BLaER1 (cell line): ENCODE data around the gene JAM2.
"Not testable (repeated sequence)": the region's sequence is repeated elsewhere in the genome, so short reads cannot be mapped to it uniquely, and the experiment has no call there.

Experiments used
- H3K27ac ChIP-seq: shearing (Covaris generic); formaldehyde crosslinking; 2 replicates; pipeline ENCODE4 v1.8.1; 2022
- H3K27me3 ChIP-seq: shearing (Covaris generic); formaldehyde crosslinking; 2 replicates; pipeline ENCODE4 v1.8.1; 2022
- H3K36me3 ChIP-seq: shearing (Covaris generic); formaldehyde crosslinking; 2 replicates; pipeline ENCODE4 v1.8.1; 2022
- H3K4me1 ChIP-seq: shearing (Covaris generic); formaldehyde crosslinking; 2 replicates; pipeline ENCODE4 v1.8.1; 2022
- H3K4me2 ChIP-seq: shearing (Covaris generic); formaldehyde crosslinking; 2 replicates; pipeline ENCODE4 v1.8.1; 2022
- H3K4me3 ChIP-seq: shearing (Covaris generic); formaldehyde crosslinking; 2 replicates; pipeline ENCODE4 v1.8.1; 2022
- H3K9ac ChIP-seq: shearing (Covaris generic); formaldehyde crosslinking; 2 replicates; pipeline ENCODE4 v1.8.1; 2022
- H3K9me3 ChIP-seq: shearing (Covaris generic); formaldehyde crosslinking; 2 replicates; pipeline ENCODE4 v1.8.1; 2022
- H4K20me1 ChIP-seq: shearing (Covaris generic); formaldehyde crosslinking; 2 replicates; pipeline ENCODE4 v1.8.1; 2022
- Cebpa-rat ChIP-seq: shearing (Covaris generic); IDR thresholded peaks from 2 replicates; pipeline ENCODE4 v1.8.1; 2022

Gene JAM2, protein sequence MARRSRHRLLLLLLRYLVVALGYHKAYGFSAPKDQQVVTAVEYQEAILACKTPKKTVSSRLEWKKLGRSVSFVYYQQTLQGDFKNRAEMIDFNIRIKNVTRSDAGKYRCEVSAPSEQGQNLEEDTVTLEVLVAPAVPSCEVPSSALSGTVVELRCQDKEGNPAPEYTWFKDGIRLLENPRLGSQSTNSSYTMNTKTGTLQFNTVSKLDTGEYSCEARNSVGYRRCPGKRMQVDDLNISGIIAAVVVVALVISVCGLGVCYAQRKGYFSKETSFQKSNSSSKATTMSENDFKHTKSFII

DNA sequence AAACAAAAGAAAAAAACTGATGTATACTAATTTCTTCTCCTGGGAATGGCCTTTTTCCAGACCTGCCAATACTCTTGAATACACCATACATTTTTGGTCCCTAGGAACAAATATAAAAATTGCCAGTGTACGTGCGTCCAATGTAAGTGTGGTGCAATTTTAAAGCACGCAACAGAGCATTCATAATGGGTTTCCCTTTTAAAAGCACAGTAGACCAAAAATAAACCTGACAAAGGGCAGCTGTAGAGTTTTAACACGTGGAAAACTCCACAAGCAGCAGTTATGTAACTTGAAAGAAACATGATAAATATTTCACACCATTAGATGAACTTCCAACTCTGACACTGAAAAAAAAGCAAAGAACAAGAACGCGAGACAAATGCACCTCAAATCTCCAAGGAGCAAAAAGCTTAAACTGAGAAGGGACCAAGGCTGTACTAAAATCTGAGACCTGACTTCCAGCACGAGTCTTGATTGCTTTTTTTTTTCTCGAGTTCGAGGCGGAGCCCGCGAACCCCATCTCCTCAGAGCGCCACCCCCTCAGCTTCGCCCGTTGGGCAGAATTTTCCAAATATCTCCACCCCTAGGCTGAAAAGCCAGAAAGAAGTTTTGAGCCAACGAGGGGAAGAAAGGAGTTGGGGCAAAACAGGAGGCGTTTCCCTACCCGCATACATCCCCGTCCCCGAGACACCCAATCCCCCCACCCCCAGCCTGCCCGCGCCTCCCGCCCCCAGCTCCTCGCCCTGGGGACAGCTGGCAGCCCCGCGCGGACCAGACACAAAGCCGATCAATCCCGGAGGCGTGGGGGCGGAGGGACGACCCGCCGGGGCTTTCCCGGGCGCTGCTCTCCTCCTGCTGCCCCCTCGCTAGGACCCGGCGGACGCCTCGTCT is at the start of gene JAM2:
Gene JAM2, plus strand, starts transcription at position 599 of the 891 bp plus-strand sequence. CDS start 564 bp downstream, outside the sequence.
- H3K4me1 ChIP-seq: peaks cover 36% of the 10 kb centered on the region
- H3K4me2 ChIP-seq: peak within 1 kb of the TSS; percentile 93
- no peaks in the 10 kb centered on the region for H4K20me1 ChIP-seq
- H3K4me3 ChIP-seq: peak within 1 kb of the TSS; percentile 81
- H3K9ac ChIP-seq: peak within 1 kb of the TSS; percentile 82
- no peaks in the 10 kb centered on the region for H3K27me3 ChIP-seq
- H3K9me3 ChIP-seq: no peaks in the 10 kb centered on the region
- no peaks in the 10 kb centered on the region for H3K36me3 ChIP-seq
- TF ChIP-seq Cebpa-rat: no peak
- H3K27ac ChIP-seq: peak within 1 kb of the TSS; percentile 81

DNA sequence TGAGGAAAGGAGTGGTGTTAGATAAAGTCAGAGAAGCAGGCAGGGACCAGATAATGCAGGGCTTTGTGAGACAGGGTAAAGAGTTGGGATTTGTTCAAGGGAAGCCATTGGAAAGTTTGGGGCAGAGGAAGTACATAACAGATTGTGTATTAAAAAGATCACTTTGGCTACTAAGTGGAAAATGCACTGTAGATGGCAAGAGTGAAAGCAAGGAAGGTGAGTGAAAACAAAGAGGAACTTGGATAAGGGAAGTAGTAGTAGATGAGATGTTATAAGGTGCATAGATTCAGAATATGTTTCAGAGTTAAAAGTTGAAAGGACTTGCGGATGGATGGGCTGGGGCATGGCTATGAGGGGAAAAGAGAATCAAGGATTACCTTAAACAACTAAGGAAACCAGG is 49.2 kb upstream of the JAM2 start:
- no peaks in the 10 kb centered on the region for H3K27me3 ChIP-seq
- no peak overlapping the region for H3K9ac ChIP-seq
- H3K4me1 ChIP-seq: no peaks in the 10 kb centered on the region
- no peak overlapping the region for H3K27ac ChIP-seq
- TF ChIP-seq Cebpa-rat: no peak
- no peaks in the 10 kb centered on the region for H3K9me3 ChIP-seq
- no peak overlapping the region for H3K4me2 ChIP-seq
- peaks cover 89% of the 10 kb centered on the region for H3K36me3 ChIP-seq
- H3K4me3 ChIP-seq: no peak overlapping the region
- H4K20me1 ChIP-seq: no peaks in the 10 kb centered on the region

DNA sequence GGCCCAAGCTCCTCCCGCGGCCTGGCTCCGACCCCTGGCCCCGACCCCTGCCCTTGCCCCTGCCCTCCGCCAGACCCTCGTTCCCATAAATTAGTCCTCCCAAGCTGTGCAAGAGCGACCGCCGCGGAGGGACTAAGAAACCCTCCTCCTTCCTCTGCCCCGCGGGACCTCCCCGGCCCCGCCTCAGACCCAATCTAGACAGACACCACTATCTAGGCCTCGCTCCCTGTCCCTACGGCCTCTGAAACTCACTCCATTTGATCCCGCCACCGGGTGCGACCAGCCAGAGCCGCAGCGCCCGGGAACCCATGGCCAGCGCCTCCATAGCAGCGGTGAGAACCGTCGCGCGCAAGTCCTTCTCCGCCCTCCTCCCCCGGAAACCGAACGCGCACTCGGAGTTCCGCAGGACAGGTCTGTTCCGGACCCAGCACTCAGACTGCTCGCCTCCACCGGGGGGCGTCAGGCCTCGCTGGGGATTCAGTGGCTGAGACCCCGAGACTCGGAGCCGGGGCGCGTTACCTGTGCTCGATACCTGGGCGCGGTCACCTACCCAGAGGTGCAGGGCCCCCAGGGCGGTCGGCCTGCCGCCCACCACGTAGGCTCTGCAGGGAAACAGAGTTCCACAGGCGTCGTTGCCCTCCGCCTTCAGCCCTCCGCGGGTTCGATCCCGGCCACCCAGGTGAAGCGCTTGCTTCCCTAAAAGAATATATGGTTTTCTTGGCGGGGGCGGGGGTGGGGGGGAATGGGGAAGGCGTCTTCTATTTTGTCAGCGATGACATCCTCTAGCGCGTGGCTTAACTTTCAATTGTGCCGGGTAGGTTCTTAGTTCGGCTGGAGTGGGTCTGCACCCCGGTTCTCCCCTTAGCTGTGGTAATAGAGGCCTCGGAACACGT is 31.7 kb upstream of the JAM2 start, which contains the start of gene MRPL39:
Gene MRPL39, minus strand, starts transcription at position 331 of the 893 bp plus-strand sequence. Its CDS starts 6 bp downstream, at position 325.
- Histone ChIP-seq H3K36me3 (peaks cover 38% of the 10 kb centered on the region), H3K4me3 (peak within 1 kb of the TSS; percentile 80), H4K20me1 (0 out of 2 replicates have a peak, but pooled peaks cover 11% of the 10 kb centered on the region), H3K4me2 (peak within 1 kb of the TSS; percentile 79), H3K27ac (peak within 1 kb of the TSS; percentile 86), H3K27me3 (no peaks in the 10 kb centered on the region), H3K9me3 (no peaks in the 10 kb centered on the region), H3K4me1 (peaks cover 16% of the 10 kb centered on the region), H3K9ac (peak within 1 kb of the TSS; percentile 85)
- no peak for TF ChIP-seq Cebpa-rat

DNA sequence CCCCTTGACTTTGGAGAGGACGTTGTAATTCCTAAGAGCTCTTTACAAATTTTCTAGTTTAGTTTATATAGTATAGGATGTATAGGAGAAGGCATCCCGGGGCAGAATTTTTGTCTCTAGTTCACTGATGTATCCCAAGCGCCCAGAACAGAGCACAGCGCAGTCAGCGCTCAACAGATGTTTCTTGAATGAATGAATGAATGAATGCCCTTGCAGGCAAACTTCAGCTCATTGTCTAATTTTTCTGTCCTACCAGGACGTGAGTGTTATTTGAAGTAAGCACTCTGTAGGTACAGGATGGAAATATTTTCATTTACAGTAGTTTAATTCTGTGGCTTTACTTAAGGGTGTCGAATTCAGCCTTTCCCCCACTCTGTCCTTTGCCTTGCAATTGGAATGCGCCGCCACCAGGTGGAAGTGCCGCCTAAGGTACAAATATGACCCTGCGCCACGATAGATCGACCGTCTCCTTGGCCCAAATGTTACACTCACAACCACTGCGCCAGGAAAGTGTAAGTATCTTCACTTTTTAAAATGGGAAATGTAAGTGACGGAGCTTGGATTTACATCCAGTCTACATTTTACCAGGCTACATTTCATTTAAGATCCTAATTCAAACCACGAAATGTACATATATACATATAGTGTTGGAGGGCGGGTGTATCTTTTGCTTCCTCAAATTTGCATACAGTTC is 30.9 kb upstream of the JAM2 start:
- Histone ChIP-seq H3K27me3 (no peaks in the 10 kb centered on the region), H3K9me3 (no peaks in the 10 kb centered on the region), H3K27ac (no peak overlapping the region), H3K4me3 (peak overlapping the region; percentile 80), H3K4me2 (peak overlapping the region; percentile 79), H4K20me1 (0 out of 2 replicates have a peak, but pooled peaks cover 11% of the 10 kb centered on the region), H3K9ac (peak overlapping the region; percentile 85), H3K4me1 (peaks cover 16% of the 10 kb centered on the region), H3K36me3 (peaks cover 30% of the 10 kb centered on the region)
- TF ChIP-seq Cebpa-rat: no peak

DNA sequence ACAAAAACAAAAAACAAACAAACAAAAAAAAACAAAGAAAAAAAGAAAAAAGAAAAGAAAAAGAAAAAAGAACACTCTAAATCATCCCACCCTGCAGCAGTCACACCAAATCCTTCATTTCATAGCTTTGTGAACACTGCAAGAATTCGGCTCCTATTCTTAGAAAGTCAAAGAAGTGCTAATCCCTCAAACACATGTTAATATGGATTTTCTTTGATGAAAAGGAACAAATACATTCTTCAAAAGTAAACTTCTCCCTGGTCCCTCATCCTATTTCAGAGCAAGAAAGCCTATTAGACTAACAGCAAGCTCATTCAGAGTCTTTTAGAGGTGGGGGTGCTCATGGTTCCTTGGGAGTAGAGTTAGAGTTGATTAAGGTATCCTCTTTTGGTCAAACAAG is 24.6 kb upstream of the JAM2 start:
- Histone ChIP-seq H3K9ac (no peak overlapping the region), H3K27me3 (no peaks in the 10 kb centered on the region), H3K4me3 (no peak overlapping the region), H3K4me2 (no peak overlapping the region), H4K20me1 (no peaks in the 10 kb centered on the region), H3K27ac (no peak overlapping the region), H3K4me1 (no peaks in the 10 kb centered on the region), H3K36me3 (no peaks in the 10 kb centered on the region), H3K9me3 (no peaks in the 10 kb centered on the region)
- TF ChIP-seq Cebpa-rat: no peak

DNA sequence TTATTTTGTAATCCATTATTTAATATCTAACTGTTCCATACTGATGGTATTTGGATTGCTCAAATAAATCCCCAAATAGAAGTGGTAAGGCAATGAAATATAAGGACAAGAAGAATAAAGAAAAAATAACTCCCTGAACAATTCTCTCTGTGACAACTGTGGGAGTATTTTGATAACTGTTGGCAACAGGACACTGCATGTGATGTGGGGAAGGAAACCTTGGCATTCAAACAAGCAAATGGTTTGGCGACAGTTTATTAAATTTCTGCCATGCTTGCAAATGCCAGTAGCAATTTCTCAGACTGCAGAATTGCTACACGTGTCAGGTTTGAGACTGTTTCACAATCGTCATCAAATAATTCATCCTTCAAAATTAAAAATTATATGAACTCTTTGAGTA is 23.2 kb upstream of the JAM2 start:
- Histone ChIP-seq H3K4me3 (no peak overlapping the region), H3K9me3 (no peaks in the 10 kb centered on the region), H3K4me2 (no peak overlapping the region), H3K27ac (no peak overlapping the region), H3K4me1 (no peaks in the 10 kb centered on the region), H3K9ac (no peak overlapping the region), H3K36me3 (no peaks in the 10 kb centered on the region), H4K20me1 (no peaks in the 10 kb centered on the region), H3K27me3 (no peaks in the 10 kb centered on the region)
- TF ChIP-seq Cebpa-rat: no peak

DNA sequence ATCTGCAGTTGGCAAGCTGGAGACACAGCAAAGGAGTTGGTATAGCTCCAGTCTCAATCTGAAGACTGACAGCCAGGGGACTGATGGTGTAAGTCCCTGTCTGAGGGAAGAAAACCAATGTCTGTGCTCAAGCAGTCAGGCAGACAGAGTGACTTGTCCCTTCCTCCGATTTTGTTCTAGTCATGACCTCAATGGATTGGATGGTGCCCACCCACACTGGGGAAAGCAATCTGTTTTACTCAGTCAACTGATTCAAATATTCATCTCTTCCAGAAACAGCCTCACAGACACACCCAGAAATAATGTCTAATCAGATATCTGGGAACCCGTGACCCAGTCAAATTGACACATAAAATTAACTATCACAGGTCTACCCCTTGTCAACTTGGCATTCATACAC is 19.9 kb upstream of the JAM2 start:
- no peaks in the 10 kb centered on the region for H3K4me1 ChIP-seq
- H3K27me3 ChIP-seq: no peaks in the 10 kb centered on the region
- H4K20me1 ChIP-seq: no peaks in the 10 kb centered on the region
- TF ChIP-seq Cebpa-rat: no peak
- no peak overlapping the region for H3K9ac ChIP-seq
- H3K27ac ChIP-seq: no peak overlapping the region
- H3K36me3 ChIP-seq: no peaks in the 10 kb centered on the region
- H3K4me3 ChIP-seq: no peak overlapping the region
- H3K4me2 ChIP-seq: no peak overlapping the region
- H3K9me3 ChIP-seq: no peaks in the 10 kb centered on the region

DNA sequence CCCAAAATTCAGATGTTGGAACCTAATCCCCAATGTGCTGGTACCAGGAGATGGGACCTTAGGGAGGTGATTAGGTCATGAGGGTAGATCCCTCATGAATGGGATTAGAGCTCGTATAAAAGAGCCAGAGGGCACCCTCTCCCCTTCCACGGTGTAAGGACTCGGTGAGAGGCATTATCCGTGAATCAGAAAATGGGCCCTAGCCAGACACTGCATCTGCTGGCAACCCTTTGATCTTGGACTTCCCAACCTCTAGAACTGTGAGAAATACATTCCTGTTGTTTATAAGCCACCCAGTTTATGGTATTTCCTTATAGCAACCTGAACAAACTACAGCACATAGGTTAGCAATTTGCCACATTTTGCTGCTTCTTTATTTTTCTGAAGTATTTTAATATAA is 14.5 kb upstream of the JAM2 start:
- TF ChIP-seq Cebpa-rat: no peak
- H3K27ac ChIP-seq: no peak overlapping the region
- H3K9ac ChIP-seq: no peak overlapping the region
- H3K4me3 ChIP-seq: no peak overlapping the region
- no peaks in the 10 kb centered on the region for H3K9me3 ChIP-seq
- H3K27me3 ChIP-seq: no peaks in the 10 kb centered on the region
- H3K4me2 ChIP-seq: no peak overlapping the region
- H3K4me1 ChIP-seq: no peaks in the 10 kb centered on the region
- no peaks in the 10 kb centered on the region for H3K36me3 ChIP-seq
- H4K20me1 ChIP-seq: no peaks in the 10 kb centered on the region

DNA sequence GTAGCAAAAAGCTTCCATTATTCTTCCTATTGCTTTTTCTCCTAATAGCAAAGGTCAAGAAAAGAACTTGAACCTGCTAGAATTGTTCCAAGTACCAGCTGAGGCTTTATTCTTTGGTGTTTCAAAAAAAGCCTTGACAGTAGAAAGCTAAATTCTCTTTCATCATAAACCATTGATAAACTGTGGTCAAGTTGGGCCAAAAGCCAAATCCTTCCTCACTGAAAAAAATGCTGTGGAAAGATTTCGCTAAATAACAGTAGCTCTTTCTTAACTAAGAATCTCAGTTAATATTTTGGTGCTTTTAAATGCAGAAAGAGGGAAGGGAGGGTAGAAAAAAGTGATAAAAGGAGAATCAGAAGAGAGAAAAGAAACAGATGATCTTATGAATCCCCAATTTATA is 14.0 kb upstream of the JAM2 start:
- H3K4me1 ChIP-seq: no peaks in the 10 kb centered on the region
- H3K27me3 ChIP-seq: no peaks in the 10 kb centered on the region
- H3K27ac ChIP-seq: no peak overlapping the region
- no peaks in the 10 kb centered on the region for H3K36me3 ChIP-seq
- H4K20me1 ChIP-seq: no peaks in the 10 kb centered on the region
- no peak overlapping the region for H3K9ac ChIP-seq
- H3K4me3 ChIP-seq: no peak overlapping the region
- H3K9me3 ChIP-seq: no peaks in the 10 kb centered on the region
- no peak for TF ChIP-seq Cebpa-rat
- no peak overlapping the region for H3K4me2 ChIP-seq

DNA sequence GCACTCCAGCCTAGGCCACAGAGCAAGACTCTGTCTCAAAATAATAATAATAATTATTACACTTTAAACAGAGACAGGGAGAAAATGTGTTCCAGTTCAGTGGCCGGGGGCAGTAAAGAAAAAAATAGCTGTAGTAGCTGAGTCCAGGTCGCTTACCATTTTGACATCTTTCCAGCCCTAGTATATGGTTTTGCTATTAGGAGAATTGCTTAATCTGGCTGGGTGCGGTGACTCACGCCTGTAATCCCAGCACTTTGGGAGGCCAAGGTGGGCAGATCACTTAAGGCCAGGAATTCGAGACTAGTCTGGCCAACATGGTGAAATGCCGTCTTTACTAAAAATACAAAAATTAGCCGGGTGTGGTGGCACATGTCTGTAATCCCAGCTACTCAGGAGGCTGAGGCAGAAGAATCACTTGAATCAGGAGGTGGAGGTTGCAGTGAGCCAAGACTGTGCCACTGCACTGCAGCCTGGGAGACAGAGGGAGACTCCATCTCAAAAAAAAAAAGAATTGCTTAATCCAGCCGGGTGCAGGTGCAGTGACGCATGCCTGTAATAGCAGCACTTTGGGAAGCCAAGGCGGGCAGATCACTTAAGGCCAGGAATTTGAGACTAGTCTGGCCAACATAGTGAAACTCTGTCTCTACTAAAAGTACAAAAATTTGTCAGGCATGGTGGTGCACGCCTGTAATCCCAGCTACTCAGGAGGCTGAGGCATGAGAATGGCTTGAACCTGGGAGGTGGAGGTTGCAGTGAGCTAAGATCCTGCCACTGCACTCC is 13.1 kb upstream of the JAM2 start:
- H3K9ac ChIP-seq, H4K20me1 ChIP-seq, H3K4me3 ChIP-seq, H3K36me3 ChIP-seq, H3K27me3 ChIP-seq, H3K9me3 ChIP-seq, H3K27ac ChIP-seq, H3K4me1 ChIP-seq, H3K4me2 ChIP-seq: not testable (repeated sequence)
